ENCODE measurements around the gene RECK.
"Not testable (repeated sequence)": the region's sequence is repeated elsewhere in the genome, so short reads cannot be mapped to it uniquely, and the experiment has no call there.

RECK gene

DNA sequence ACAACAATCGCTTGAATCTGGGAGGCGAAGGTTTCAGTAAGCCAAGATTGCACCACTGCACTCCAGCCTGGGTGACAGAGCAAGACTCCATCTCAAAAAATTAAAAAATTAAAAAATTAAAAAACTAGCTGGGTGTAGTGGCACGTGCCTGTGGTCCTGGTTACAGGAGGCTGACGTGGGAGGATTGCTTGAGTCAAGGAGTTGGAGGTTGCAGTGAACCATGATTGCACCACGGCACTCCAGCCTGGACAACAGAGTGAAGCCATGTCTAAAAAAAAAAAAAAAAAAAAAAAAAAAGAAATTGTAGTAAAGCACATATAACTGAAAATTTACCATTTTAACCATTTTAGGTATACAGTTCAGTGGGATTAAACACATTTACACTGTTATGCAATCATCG, 119.4 kb downstream of the RECK start:
- no peak for DNase-seq (ENCODE audit: low read depth)

DNA sequence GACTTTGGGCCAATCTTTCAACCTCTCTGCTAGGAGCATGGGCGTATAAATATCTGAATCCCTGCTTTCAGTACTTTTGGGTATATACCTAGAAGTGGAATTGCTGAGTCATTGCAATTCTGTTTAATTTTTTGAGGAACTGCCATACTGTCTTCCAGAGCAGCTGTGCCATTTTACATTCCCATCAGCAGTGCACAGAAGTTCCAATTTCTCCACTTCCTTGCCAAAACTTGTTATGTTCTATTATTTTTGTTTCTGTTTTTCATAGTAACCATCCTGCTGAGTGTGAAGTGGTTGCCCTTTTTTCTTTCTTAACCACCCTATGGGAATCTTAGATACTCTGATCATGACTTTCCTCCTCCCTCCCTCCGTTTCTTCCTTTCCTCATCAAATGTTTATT, 121.4 kb downstream of the RECK start:
- DNase-seq (ENCODE audit: low read depth) = no peak

DNA sequence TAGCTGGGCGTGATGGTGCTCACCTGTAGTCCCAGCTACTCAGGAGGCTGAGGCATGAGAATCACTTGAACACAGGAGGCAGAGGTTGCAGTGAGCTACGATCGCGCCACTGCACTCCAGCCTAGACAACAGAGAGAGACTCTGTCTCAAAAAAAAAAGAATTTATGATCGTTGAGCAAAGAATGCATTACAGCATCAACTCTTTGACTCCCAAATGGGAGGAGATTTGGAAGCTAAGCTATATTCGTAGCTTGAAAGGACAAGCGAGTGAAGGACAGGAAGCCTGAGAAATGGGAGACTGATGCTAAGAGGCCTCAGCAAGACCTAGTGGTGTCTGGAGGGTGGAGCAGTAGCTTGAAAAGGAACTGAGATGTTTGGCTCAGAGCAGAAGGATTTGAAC, 122.2 kb downstream of the RECK start:
- no peak for DNase-seq (ENCODE audit: low read depth)

DNA sequence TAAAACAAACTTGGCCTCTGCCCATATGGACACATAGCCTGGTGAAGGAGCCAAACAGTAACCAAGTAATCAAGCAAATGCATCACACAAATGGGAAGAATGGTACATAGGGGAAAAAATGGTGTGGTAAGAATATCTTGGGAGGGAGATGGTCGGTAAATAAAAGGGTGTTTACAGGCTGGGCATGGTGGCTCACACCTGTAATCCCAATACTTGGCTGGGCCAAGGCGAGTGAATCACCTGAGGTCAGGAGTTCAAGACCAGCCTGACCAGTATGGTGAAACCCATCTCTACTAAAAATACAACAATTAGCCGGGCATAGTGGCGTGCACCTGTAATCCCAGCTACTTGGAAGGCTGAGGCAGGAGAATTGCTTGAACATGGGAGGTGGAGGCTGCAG, 122.8 kb downstream of the RECK start:
- DNase-seq (ENCODE audit: low read depth) = not testable (repeated sequence)

DNA sequence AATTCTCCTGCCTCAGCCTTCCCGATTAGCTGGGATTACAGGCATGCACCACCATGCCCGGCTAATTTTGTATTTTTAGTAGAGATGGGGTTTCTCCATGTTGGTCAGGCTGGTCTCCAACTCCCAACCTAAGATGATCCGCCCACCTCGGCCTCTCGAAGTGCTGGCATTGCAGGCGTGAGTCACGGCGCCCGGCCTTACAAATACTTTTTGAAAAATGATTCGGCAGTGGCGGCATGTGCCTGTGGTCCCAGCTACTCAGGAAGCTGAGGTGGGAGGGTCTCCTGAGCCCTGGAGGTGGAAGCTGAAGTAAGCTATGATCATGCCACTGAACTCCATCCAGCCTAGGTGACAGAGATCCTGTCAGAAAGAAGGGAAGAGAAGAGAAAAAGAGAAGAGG, 123.4 kb downstream of the RECK start:
- DNase-seq (ENCODE audit: low read depth) = not testable (repeated sequence)

DNA sequence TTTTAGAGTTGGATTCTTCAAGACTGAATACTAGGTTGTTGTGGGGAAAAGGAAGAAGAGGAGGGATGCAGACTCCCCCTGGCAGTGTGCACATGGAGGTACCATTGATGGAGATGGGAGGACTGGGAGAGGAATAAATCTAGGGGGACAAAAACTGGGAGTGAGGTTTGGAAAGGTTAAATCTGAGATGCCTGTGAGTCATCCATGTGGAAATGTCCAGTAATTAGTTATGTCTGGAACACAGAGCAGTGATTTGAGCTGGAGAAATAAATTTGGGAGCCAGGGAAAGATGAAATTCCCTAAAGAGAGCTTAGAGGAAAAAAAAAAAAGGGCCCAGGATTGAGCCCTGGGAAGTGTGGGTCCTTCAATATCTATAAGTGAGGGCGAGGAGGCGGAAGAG, 124.5 kb downstream of the RECK start:
- no peak for DNase-seq (ENCODE audit: low read depth)

DNA sequence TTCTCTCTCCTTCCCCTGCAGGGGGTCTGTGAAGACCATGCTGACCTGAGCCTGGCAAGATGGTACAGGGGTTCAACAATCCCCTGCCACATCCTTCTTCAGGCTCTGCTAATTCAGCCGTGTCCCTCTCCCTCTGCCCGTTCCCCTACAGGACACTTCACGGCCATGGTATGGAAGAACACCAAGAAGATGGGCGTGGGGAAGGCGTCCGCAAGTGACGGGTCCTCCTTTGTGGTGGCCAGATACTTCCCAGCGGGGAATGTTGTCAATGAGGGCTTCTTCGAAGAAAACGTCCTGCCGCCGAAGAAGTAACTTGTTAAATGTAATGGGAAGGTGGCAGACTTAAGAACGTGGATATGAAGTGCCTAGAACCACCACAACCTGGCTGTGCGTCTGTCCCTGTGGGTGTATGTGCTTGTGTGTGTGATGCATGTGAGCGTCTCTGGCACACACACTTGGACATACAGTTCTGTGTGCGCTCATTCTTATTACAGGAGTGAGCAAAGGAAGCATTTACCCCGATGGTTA, 125.6 kb downstream of the RECK start:
- DNase-seq (ENCODE audit: low read depth) = no peak

DNA sequence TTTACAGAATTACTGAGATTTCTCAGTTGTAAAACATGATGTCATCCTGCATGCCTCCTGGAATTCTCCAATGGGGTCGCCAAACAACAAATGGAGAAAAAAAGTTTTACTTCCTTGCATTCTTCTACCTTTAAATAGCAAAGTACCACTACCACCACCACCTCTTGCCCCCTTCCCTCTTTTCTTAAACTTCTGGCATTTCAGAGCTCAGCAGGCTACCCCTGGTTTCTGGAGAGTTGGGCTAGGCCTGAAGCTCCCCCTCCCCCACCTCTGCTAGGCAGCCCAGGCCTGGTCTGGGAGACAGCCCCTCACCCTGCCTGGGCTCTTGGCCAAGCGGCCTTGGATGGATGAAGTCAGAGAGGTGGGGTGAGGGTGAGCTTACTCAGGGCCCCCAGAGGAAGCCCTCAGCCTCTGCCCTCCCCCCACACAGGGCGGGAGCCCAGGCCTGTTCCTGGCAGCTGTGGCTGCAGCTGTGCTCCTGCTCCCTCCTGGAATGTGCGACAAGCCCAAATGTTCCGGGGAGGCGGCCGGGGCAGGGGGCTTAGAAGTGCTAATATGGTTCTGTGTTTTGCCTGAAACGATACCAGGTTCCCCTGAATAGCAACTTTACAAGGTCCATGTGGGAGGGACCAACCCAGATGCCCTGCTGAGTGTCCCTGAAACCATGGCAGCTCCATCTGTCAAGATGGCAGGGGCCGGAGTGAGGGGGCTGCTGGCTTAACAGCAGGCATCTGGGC, 126.5 kb downstream of the RECK start:
- DNase-seq (ENCODE audit: low read depth) = no peak

DNA sequence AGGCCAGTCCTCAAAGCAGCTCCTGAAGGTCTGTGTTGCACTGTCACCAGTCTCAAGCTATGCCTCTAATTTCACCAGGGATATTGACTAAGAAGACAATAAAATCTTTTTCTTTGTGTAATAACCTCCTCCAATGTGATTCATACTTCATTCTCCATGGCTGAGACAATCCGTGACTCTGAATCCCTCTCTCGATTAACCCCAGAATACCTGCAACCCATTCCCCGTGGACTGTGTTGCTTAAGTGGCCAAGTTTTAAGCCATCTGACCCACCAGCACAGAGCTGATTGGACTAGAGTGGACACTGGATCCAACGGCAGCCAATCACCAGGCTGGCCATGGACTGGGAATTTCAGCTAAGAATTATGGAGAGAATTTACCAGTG, 127.1 kb downstream of the RECK start:
- DNase-seq (ENCODE audit: low read depth) = no peak

DNA sequence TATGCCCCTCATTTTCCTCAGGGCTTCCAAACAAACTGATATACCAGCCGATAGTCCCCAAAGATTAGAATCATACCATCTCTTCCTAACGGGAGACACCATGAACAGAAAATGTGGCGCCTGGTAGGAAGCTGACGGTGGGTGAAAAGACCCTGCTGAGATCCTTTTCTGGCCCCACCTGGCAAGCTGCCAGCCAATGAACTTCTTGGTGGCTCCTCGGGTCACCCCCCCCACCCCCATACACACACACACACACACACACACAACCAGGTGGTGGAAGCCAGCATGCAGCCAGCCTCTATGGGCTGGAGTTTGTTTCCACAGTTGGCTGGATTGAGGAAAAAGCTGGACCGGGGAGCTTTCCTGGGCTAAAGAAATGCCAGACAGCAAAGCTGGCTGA, 127.7 kb downstream of the RECK start:
- no peak for DNase-seq (ENCODE audit: low read depth)

DNA sequence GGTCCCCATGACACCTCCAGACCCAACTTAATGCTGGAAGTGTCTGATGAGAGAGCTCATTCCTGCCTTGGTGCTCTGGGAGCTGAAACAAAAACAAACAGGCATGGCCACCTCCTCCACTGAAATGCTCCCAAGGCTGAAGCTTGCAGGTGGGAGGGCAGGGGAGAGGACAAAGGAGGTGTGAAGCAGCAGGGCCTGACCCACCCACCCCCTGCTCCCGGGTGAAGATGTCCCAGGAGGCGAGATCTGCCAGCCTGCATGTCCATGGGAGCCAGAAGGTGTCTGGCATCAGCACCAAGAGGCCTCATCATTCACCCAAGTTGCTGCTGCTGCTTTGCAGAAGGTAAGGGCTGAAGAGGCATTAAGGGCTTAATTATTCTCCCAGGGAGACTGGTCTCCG, 128.3 kb downstream of the RECK start:
- DNase-seq (ENCODE audit: low read depth) = no peak

DNA sequence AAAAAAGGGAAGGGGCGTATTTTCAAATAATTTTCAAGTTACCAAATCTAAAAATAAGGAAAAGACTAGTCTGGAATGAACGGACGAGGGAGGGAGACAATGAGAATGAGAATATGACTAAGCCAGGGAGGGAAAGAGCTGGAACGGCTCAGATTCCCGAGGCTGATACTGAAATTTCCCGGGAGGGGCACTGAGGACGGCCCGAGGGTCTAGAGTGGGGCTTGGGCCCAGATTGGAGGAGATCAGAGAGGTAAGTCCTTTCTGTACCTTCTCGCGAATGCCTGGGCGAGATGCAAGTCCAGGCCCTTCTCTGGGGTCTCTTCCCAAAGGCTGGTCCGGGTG, 129.1 kb downstream of the RECK start:
- DNase-seq (ENCODE audit: low read depth) = no peak

DNA sequence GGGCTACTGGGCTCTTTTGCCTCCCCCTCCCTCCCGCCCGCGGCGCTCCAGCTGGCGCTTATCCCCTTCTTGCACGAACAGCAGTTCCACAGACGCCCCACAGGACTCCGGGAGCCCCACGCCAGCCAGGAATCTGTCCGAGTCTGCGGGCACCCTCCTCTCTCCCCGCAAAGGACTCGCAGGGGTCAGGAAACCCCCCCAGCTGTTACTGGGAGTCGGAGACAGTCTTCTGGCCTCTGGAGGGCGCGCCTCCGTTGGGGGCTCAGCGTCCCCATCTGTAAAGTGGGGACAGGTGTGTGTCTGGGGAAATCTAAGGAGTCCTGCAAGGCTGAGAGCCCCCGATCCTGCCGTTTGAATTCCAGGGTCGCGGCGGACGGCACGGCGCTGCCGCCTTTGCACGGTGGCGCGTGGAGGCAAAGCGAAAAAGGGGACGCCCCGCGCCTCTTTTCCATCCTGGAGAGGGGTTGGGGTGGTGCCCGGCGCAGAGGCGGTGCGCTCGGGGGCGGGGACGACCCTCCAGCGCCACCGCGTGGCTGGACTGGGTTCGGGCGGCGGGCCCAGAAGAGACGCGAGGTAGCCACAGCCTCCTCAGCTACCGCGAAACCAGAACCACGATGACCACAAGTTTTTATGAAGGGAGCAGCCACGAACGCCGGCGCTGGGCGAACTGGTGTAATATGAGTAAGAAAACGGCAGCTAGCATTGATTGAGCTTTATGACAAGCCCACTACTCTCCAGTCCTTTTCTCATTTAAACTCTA, 129.6 kb downstream of the RECK start:
- DNase-seq (ENCODE audit: low read depth) = peak; percentile 76

DNA sequence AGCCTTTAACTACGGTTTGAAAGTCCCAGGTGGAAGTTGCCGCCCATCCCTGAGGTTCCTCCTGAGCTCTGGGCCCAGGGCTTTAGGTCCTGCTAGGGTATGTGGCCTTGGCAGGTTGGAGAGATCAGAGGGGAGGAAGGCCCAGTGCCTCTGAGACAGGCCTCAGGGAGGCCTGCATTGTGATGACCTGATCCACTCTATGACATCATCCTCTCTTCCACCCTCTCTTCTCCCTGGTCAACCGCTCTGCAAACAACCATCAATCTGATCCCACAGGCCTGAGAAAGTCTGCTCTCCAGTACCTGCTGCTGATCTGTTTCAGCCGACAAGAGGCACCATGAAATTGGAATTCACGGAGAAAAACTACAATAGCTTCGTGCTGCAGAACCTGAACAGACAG, 132.5 kb downstream of the RECK start, which contains the start of gene CCIN:
Gene CCIN (plus strand): TSS at position 223 of the 400 bp plus-strand sequence. CDS start 115 bp downstream, at position 338.
- DNase-seq (ENCODE audit: low read depth) = no peak

DNA sequence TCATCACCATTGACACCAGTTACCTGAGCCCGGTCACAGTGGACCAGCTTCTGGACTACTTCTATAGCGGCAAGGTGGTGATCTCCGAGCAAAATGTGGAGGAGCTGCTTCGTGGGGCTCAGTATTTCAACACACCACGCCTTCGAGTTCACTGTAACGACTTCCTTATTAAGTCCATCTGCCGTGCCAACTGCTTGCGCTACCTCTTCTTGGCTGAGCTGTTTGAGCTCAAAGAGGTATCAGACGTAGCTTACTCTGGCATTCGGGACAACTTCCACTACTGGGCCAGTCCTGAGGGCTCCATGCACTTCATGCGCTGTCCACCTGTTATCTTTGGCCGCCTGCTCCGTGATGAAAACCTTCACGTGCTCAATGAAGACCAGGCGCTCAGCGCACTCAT, 133.0 kb downstream of the RECK start:
- DNase-seq (ENCODE audit: low read depth) = no peak

DNA sequence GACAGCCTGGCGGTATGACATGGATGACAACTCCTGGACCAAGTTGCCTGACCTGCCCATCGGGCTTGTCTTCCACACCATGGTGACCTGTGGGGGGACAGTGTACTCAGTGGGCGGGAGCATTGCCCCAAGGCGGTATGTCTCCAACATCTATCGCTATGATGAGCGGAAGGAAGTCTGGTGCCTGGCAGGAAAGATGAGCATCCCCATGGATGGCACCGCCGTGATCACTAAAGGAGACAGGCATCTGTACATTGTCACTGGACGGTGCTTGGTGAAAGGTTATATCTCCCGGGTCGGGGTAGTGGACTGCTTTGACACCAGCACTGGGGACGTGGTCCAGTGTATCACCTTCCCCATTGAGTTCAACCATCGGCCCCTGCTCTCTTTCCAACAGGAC, 133.8 kb downstream of the RECK start:
- DNase-seq (ENCODE audit: low read depth) = no peak

DNA sequence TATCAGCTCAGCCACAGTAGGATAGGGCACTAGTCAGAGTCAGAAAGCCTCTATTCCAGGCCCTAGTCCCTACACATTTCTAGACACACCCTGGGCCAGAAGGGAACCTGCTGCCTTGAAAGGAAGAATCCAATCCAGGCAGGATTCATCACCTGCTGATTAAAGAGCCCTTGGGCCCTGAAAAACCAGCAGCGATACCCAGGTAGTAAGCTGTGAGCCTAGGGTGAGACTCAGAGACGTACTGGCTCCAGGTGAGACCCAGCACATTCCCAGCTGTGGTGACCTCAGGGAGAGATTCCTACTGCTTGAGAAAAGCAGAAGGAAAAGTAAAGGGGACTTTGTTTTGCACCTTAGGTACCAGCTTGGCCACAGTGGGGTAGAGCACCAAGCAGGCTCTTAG, 137.1 kb downstream of the RECK start:
- DNase-seq (ENCODE audit: low read depth) = no peak

Measured in stimulated activated CD8-positive, alpha-beta memory T cell treated with anti-CD3 and anti-CD28 coated beads, Interleukin-12 subunit alpha, Interleukin-12 subunit beta, amount 100 ng/mL, for 4 hours (primary cell).